ENCODE data around the gene TGFBR1. TPM values are rescaled to one million over a fixed set of nuclear protein-coding genes. Genes with fewer than 3 reads are reported as not detected.

Gene TGFBR1
- polyA plus RNA-seq, 1 donor from 2014 or later = 78.0 TPM

DNA sequence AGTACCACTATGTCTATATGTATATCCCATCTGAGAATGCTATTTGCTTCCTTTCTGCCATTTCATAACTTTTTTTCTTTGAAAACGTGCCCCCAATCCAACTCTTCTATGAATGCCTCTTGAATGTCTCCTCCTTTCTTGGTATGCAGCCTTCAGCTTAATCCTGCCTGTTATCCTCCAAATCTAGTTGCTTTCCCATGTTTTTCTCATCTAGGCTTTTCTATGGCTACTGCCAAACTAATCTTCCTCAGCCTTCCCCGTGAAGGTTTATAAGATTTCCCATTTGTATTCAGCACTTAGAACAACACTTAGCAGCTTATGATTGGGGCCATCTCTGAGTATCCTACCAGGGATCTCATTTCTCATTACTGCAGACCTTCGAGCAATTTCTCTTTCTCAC lies 2.5 kb downstream of the TGFBR1 start:
- Histone ChIP-seq H2AFZ (ENCODE audit: low read depth, low read length) (no peak overlapping the region), H3K4me2 (ENCODE audit: low read length) (peak overlapping the region; percentile 85), H3K79me2 (replicated peaks; ENCODE audit: insufficient read depth, low read length) (peaks cover 68% of the 10 kb centered on the region), H3F3A (ENCODE audit: insufficient read depth, low read length, poor library complexity, severe bottlenecking) (no peaks in the 10 kb centered on the region), H3K27me3 (ENCODE audit: insufficient read depth, low read depth, low read length) (no peaks in the 10 kb centered on the region), H3K9me3 (ENCODE audit: low read length) (no peaks in the 10 kb centered on the region), H3K9ac (ENCODE audit: low read length) (no peak overlapping the region), H4K20me1 (ENCODE audit: insufficient read depth) (no peaks in the 10 kb centered on the region), H3K4me3 (ENCODE audit: low read length) (peak overlapping the region; percentile 90), H3K27ac (ENCODE audit: low read length) (no peak overlapping the region), H3K36me3 (ENCODE audit: insufficient read depth, low read length) (no peaks in the 10 kb centered on the region), H3K9me2 (ENCODE audit: insufficient read depth, low read length) (no peaks in the 10 kb centered on the region)
- TF ChIP-seq TAF1 (IDR thresholded peaks at IDR 0.05; ENCODE audit: low read depth) (no peak), SMC3 (conservative IDR thresholded peaks at IDR 0.05; ENCODE audit: poor library complexity) (no peak), EP300 (conservative IDR thresholded peaks at IDR 0.05; ENCODE audit: poor library complexity, severe bottlenecking) (no peak), MXI1 (conservative IDR thresholded peaks at IDR 0.05; ENCODE audit: poor library complexity, severe bottlenecking) (no peak), RAD21 (conservative IDR thresholded peaks at IDR 0.05) (no peak), POLR2AphosphoS5 (IDR thresholded peaks at IDR 0.05) (no peak), EZH2 (IDR thresholded peaks at IDR 0.05; ENCODE audit: borderline replicate concordance, insufficient read depth, low read length, poor library complexity, severe bottlenecking) (no peak)
- TF ChIP-seq, protein P1, sequence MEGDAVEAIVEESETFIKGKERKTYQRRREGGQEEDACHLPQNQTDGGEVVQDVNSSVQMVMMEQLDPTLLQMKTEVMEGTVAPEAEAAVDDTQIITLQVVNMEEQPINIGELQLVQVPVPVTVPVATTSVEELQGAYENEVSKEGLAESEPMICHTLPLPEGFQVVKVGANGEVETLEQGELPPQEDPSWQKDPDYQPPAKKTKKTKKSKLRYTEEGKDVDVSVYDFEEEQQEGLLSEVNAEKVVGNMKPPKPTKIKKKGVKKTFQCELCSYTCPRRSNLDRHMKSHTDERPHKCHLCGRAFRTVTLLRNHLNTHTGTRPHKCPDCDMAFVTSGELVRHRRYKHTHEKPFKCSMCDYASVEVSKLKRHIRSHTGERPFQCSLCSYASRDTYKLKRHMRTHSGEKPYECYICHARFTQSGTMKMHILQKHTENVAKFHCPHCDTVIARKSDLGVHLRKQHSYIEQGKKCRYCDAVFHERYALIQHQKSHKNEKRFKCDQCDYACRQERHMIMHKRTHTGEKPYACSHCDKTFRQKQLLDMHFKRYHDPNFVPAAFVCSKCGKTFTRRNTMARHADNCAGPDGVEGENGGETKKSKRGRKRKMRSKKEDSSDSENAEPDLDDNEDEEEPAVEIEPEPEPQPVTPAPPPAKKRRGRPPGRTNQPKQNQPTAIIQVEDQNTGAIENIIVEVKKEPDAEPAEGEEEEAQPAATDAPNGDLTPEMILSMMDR (IDR thresholded peaks at IDR 0.05; ENCODE audit: poor library complexity, severe bottlenecking) = no peak
- TF ChIP-seq, protein P2, sequence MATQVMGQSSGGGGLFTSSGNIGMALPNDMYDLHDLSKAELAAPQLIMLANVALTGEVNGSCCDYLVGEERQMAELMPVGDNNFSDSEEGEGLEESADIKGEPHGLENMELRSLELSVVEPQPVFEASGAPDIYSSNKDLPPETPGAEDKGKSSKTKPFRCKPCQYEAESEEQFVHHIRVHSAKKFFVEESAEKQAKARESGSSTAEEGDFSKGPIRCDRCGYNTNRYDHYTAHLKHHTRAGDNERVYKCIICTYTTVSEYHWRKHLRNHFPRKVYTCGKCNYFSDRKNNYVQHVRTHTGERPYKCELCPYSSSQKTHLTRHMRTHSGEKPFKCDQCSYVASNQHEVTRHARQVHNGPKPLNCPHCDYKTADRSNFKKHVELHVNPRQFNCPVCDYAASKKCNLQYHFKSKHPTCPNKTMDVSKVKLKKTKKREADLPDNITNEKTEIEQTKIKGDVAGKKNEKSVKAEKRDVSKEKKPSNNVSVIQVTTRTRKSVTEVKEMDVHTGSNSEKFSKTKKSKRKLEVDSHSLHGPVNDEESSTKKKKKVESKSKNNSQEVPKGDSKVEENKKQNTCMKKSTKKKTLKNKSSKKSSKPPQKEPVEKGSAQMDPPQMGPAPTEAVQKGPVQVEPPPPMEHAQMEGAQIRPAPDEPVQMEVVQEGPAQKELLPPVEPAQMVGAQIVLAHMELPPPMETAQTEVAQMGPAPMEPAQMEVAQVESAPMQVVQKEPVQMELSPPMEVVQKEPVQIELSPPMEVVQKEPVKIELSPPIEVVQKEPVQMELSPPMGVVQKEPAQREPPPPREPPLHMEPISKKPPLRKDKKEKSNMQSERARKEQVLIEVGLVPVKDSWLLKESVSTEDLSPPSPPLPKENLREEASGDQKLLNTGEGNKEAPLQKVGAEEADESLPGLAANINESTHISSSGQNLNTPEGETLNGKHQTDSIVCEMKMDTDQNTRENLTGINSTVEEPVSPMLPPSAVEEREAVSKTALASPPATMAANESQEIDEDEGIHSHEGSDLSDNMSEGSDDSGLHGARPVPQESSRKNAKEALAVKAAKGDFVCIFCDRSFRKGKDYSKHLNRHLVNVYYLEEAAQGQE (IDR thresholded peaks at IDR 0.05; ENCODE audit: borderline replicate concordance) = no peak

DNA sequence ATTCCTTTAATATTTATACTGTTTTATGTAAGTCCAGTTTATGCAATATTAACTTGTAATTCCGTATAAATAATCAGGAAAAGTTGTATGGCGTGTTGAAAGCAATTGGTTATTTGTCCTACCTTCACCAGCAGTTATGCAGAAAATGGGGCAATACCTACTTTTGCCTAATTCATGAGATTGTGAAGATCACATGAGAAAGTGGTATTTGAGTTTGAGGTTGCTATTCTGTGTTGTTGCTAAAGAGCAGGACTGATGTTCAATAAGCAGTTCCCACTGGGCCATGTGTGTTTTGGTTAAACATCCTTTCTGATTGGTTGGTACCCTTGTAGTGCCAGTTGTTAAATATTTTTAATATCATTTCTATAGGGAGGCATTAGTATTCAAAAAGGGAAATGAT lies 3.2 kb downstream of the TGFBR1 start:
- H3K9me2 ChIP-seq (ENCODE audit: insufficient read depth, low read length) = no peaks in the 10 kb centered on the region
- H3F3A ChIP-seq (ENCODE audit: insufficient read depth, low read length, poor library complexity, severe bottlenecking) = no peaks in the 10 kb centered on the region
- peak overlapping the region; percentile 16 for H3K4me2 ChIP-seq (ENCODE audit: low read length)
- H4K20me1 ChIP-seq (ENCODE audit: insufficient read depth) = no peaks in the 10 kb centered on the region
- no peaks in the 10 kb centered on the region for H3K9me3 ChIP-seq (ENCODE audit: low read length)
- H3K27me3 ChIP-seq (ENCODE audit: insufficient read depth, low read depth, low read length) = no peaks in the 10 kb centered on the region
- H3K27ac ChIP-seq (ENCODE audit: low read length) = no peak overlapping the region
- no peaks in the 10 kb centered on the region for H3K36me3 ChIP-seq (ENCODE audit: insufficient read depth, low read length)
- TF ChIP-seq TAF1 (IDR thresholded peaks at IDR 0.05; ENCODE audit: low read depth) (no peak), MXI1 (conservative IDR thresholded peaks at IDR 0.05; ENCODE audit: poor library complexity, severe bottlenecking) (no peak), SMC3 (conservative IDR thresholded peaks at IDR 0.05; ENCODE audit: poor library complexity) (no peak), POLR2AphosphoS5 (IDR thresholded peaks at IDR 0.05) (no peak), EP300 (conservative IDR thresholded peaks at IDR 0.05; ENCODE audit: poor library complexity, severe bottlenecking) (no peak), RAD21 (conservative IDR thresholded peaks at IDR 0.05) (no peak), EZH2 (IDR thresholded peaks at IDR 0.05; ENCODE audit: borderline replicate concordance, insufficient read depth, low read length, poor library complexity, severe bottlenecking) (no peak)
- TF ChIP-seq, protein P2 (IDR thresholded peaks at IDR 0.05; ENCODE audit: borderline replicate concordance) = no peak
- TF ChIP-seq, protein P1 (IDR thresholded peaks at IDR 0.05; ENCODE audit: poor library complexity, severe bottlenecking) = no peak
- peaks cover 75% of the 10 kb centered on the region for H3K79me2 ChIP-seq (replicated peaks; ENCODE audit: insufficient read depth, low read length)
- peak overlapping the region; percentile 90 for H3K4me3 ChIP-seq (ENCODE audit: low read length)
- no peak overlapping the region for H3K9ac ChIP-seq (ENCODE audit: low read length)
- no peak overlapping the region for H2AFZ ChIP-seq (ENCODE audit: low read depth, low read length)

Measured in neural cell (in vitro differentiated cells).